Hematopoietic multipotent progenitor cell (in vitro differentiated cells): ENCODE results near the gene ZNF574. TPM values are rescaled to one million over a fixed set of nuclear protein-coding genes. Genes with fewer than 3 reads are reported as not detected.

Experiments
- DNase-seq, 3 donors: peaks; one replicate each; pipeline ENCODE4 v3.0.0-alpha.2; 2011 to 2015; ENCODE audit warnings: low read depth in 2 of 3, low spot score in 2 of 3
- total RNA-seq: library from RNA; depleted of rRNA; stranded (reverse); fragments of >200 nt; gene quantifications from one replicate; pipeline ENCODE4 v1.2.3, GENCODE V29; 2012

ZNF574 gene
- total RNA-seq, 1 donor = 67.6 TPM

DNA sequence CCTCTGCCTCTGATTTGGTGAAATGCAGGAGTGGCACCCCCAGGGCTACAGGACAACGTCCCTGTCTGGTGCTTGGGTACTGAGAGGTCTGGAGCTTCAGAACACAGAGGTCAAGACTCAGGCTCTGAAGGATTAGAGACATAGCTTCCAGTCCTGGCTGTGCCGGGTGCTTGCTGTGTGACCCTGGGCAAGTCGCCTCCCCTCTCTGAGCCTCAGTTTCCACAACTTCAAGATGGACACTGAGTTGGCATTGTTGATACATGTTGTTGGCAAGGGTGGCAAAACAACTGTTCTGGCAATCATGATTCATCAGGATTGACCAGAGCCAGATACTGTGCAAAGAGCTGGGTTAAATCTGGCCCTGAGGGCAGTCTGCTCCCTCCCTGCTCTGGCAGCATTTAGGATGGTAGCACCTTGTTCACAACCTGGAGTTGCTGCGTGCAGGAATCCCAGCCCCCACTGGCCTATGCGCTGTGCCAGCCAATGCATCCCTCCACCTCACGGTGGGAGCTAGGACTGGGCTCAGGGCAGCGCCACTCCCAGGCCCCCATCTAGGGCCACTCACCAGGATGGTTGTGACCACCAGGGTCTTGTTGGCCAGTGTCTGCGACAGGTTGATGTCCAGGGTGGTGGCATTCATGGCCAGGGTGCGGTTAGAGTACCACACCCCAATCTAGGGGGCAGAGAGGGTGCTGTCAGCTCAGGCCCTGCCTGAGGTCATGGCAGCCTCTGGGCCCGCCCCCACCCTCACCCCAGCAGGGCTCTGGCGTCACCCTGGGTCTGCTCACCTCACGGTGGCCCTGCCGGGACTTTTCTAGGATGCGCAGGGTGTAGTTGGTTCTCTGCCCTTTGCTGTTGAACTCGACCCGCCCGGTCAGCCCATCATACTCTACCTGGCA, 22.7 kb upstream of the ZNF574 start:
- no peak for DNase-seq

DNA sequence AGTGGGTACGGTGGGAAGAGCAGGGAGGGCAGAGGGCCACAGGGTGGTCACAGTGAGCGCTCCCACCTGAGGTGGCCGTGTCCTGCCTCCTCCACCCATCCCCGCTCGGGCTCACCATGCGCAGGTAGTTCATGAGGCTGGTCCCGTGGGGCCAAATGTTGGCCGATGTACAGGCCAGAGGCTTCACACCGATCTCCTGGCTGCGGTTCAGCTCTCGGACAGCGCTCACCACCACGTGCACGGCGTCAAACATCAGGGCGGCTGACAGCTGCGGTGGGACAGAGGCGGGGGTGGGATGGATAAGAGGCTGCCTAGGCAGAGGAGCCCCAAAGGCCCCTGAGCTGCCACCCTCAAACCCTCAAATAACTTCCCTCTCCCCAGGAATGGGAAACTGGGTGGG, 21.8 kb upstream of the ZNF574 start:
- DNase-seq = no peak

DNA sequence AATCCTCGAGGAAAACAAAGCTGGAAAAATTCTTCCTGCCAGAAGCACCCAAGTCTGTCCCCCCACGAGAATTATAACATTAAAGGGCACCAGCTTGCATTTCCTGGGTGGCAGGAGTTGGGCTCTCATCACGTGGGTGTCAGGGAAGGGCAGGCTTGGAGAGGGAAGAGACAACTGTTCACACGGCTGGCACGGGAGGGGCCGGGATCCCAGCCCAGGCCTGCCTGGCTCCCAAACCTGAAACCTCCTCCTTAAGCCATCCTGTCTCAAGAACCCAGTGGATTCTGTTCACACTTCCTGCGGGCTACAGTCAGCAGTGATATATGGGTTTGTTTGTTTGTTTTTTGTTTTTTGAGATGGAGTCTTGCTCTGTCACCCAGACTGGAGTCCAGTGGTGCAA, 18.1 kb upstream of the ZNF574 start:
- DNase-seq = no peak

DNA sequence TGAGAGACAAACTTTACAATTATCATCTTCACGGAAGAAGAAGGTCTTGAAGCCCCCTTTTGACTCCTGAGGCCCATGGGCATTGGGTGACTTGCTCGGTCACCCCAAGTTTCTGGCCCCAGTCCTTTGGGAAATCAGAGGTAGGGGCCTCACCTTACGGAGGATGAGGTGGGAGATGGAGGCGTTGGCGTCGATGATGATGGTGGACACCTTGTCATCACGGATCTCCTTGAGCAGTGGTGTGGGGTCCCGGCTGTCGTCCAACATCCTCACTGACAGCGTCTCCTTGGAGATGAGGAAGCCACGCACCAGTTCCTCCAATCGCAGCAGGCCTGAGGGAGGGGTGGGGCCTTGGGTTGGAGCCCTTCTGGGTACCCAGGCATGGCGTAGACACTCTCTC, 16.8 kb upstream of the ZNF574 start:
- DNase-seq = no peak

DNA sequence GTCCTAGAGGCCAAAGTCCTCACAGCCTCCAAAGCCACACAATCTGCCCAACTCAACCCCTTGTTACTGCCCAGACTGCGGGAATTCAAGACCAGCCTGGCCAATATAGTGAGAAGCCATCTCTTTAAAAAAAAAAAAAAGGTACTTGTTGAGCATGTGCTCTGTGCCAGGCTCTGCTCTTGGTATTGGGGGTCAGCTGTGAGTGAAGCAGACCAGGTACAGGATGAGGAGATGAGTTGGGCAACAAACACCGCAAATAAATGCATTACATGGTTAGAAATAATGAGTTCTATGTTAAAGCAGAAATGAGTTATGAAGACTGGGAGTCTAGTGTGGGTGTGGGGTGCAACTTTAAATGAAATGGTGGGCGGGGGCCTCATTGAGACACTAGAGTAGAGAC, 15.8 kb upstream of the ZNF574 start:
- DNase-seq = no peak

DNA sequence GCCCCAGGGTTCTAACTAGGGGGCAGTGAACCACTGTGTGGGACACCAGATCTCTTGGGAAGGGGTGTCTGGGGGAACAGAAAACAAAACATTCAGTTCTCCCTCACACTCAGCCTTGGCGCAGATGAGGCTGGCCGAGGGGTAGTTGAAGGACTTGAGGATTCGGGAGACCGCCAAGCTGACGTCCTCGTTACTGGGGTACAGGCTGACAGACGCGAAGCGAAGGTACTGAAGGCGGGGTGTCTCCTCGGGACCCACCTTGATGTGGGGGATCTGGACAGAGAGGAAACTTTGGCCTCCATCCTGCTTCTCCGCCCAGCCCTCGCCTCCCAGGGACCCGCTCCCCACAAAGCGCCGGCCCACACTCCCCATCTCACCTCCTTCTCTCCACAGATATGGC, 13.6 kb upstream of the ZNF574 start:
- DNase-seq = no peak

DNA sequence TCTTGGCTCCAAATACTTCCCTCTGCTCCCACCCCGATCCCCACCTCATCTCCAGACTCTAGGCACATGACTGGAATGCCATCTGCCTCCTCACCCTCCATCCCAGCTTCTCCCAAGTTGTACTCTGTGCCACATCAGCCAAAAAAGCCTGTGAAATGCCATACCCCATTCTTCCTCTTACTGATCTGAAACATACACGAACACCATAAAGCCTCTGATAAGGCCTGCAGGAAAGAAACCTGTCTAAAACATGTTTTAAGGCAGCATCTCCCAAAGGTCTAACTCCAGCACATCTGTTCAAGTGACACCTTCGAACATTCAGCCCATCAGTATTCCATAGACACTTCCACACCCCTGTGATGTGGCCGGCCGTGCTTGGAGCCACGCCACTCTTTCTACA, 11.5 kb upstream of the ZNF574 start:
- no peak for DNase-seq

DNA sequence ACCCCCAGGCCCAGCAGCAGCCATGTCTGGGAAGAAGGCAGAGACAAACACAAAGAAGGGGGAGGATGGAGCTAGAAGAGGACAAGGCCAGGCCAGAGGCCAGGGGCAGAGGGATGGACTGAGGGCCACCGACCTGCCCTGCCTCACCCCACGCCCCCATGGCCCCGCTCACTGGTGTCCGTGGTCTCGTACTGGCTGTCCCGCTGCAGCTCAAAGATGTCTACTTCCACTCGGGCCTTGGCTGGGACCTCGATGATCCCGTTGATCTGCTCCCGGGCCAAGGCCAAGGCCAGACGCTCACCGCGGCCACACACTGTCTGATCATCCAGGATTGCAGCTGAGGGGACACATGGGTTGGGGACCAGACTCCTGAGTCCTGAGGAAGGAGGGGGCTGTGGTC, 10.9 kb upstream of the ZNF574 start:
- DNase-seq = no peak

DNA sequence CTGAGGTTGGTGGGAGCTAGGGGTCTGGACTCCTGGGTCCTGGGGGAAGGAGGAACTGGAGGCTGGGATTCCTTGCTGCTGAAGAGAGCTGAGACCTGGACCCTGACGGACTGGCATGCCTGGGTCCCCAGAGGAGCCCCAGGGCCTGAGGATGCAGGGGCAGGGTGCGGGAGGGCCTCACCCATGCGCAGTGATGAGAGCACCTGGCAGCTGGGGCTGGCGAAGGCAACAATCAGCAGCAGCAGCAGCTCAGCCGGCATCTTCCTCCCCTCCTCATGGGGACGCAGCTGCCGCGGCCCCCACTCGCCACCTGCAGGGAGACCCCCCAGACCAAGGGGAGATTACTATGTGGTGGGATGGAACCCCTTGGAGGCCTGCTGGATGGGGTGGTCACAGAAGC, 10.5 kb upstream of the ZNF574 start:
- DNase-seq = no peak

DNA sequence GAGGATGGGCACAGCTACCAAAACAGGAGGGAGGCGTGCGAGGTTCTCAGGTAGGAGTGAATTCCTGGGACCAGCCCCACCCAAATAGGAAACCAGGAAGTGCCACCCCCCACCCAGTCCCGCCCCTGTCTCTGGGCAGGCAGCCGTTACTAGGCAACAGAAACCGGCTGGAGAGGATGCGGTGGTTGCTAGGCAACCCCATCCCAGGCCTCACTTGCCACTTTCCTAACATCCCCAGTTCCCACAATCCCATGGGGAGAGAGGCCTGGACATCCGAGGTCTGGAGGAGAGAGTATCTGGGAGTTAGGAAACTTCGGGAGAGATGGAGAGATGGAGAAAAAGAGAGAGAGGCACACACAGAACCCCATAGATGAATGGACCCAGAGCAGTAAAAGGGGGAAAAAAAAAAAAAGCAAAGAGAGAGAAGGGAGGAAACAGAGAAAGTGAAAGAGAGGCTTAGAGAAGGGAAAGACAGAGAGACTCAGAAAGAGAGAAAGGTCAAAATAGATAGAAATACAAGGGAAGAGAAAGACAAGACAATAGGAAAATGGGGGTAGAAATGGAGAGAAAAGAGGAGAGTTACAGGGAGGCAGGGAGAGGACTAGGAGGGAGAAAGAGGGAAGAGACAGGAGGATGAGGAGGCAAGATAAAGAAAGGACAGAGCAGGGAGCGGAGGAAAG, 9.8 kb upstream of the ZNF574 start:
- peak in 1 of 3 donors; percentile 48 for DNase-seq

DNA sequence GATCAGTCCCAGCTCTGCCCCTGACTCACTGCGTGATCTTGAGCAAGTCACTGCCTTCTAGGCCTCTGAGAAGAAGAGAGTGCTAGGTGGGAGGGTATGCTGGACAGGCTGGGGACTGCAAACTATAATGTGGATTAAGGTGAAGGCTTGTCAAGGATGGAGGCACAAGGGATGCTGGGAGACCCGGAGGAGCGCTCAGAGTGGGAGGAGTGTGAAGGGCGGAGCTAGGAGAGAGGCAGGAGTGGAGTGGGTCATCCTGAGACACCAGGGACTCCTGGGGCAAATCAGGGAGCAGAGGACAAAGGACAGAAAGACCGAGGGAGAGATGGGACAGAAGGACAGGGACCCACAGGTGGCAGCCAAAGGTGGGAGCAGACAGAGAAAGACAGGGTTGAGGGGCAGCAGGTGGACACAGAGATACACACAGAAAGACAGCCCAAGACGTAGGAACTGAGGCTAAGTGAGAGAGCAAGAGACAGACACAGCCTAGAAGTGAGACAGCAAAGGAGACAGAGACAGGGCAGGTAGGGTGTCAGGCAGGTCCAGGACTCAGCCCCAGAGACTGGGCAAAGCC, 8.6 kb upstream of the ZNF574 start:
- no peak for DNase-seq

DNA sequence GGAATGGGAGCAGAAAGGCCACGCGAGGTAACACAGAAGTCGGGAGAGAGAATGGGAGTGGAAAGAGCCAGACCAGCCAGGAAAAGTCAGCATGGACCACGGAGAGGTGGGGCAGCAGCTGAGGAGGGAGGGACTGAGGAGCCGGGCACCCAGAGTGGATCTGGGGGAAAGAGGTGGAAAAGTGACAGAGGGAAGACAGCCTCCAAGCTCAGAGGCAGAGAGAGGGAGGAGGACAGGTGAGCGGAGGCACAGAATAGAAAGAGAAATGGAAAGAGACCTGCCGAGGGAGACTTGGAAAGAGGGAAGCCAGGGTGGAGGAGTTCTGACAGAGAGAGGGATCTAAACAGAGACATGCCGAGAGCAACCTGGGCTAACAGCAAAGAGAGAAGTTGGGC, 7.6 kb upstream of the ZNF574 start:
- DNase-seq = no peak

DNA sequence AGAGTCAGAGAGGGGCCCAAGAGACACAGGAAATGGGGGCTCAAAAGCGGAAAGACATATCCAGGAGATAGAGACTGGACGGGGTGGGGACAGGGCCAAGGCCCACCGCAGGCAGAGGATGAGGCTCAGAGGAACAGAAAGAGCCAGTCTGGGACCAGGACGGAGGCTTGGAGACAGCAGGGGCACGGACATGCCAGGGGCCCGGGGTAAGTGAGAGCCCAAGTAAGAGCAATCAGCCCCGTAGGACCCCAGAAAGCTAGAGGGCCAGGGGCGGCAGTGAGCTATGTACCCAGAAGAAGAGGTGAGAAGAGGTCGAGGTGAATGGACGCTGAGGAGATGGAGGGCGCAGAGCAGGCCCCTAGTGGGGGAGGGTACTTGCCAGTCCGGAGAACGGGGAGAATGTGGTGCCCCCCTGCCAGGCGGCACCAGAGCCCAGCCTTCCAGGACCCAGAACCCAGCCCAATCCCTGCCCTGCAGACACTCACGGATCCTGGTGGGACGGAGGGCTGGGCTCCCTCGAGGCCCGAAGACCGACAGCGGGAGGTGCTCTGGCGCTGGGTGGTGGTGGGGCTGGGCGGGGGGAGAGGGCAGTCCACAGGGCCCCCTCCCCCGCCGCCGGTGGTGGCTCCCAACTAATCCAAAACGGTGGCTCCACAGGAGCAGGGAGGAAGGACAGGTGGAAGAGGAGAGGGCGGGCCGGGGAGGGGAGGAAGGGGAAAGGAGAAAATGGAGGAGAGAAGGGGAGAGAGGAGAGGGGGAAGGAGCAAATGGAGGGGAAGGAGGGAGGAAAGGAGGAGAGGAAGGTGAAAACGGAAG, 7.0 kb upstream of the ZNF574 start:
- DNase-seq = peak in 1 of 3 donors; percentile 18

DNA sequence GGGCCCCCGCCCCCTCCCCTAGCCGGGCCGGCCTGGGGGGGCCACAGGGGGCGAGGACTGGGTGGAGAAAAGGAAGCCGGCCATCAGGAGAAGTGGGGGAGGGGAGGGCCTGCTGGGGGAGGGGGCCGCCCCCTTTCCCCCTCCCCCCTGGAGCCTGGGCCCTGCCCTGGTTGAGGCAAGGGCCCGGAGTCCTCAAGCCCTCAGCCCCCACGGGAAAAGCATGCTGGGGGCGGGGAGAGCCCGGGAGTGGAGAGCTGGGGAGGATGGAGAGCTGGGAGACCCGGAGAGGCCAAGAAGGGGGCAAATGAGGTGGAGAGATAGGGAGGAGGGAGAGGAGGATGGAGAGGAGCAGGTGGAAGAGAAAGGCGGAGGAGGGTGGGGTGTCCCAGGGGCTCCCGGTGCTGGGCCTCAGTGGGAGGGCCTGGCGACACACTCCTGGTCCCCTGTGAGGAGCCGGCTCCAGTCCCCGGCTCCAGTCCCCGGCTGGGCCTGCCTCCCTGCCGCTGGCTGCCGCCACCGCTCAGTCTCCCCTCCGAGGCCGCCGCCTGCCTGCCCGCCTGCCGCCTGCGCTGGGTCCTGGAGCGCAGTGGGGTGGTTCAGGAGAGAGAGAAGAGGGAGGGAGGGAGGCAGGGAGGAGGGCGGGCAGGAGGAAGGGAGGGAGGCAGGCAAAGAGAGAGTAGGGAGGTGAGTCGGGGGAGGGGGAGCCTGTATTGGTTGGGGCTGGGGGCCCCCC, 6.2 kb upstream of the ZNF574 start, which contains the start of gene GRIK5:
GRIK5 (minus strand) TSS at position 588 of the 733 bp plus-strand sequence. CDS start 4,436 bp downstream, outside the sequence.
- peak in 1 of 3 donors; percentile 34 for DNase-seq

DNA sequence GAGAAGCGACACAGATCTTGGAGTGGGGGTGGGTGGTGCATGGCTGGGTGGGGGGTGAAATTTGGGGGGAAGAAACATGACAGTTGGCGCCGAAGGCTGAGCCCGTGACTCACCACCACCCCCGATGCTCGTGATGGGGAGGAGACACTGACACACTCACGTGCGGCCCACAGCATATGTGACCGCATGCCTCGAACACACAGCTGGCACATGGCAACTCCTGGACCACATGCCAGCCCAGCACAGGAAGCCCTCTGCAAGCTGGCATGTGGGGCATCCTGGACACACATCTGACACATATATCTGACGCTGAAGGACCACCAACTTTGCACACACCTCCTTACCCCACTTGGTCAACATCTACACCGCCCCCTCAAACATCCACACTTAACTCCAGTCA, 4.7 kb upstream of the ZNF574 start:
- no peak for DNase-seq

DNA sequence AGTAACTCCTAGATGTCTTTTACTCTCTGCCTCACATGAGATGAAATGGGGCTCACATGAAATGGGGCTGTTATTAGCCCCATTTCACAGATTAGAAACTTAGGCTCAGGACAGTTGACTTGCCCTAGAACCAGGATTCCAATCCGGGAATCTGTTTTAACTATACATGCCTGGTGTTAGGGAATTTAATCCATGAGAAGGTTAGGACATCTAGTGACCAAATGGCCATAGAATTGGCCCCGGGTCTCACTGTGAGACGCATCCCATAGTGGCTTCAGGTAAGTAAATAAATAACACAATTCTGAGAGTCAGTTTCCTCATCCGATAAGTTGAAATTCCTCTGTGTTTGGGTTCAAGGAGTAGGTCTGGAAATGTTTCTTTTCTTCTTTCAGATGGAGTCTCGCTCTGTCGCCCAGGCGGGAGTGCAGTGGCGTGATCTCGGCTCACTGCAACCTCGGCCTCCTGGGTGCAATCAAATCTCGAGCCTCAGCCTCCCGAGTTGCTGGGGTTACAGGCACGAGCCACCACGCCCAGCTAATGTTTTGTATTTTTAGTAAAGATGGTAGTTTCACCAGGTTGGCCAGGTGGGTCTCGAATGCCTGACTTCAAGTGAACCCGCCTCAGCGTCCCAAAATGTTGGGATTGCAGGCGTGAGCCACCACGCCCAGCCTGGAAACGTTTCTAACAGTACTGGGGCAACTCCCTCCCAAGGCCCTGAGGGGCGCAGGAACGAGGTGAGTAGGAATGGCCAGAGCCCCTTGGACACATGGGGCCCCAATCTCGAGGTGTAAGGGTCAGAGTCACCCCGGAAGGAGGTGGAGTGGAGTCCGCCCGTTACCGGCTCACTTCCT, 1.2 kb upstream of the ZNF574 start:
- no peak for DNase-seq

DNA sequence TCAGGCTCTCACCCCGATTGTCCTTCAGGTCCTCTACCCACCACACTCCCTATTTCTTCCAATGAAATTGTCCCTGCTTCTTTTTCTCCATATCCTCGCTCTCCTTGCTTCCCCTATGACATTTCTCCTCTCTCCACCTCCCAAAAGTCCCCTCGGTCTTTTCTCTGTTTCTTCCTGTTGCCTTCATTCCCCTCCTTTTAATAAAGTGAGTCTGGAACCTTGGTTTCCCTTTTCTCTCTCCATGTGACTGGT, 676 bp upstream of the ZNF574 start:
- no peak for DNase-seq

DNA sequence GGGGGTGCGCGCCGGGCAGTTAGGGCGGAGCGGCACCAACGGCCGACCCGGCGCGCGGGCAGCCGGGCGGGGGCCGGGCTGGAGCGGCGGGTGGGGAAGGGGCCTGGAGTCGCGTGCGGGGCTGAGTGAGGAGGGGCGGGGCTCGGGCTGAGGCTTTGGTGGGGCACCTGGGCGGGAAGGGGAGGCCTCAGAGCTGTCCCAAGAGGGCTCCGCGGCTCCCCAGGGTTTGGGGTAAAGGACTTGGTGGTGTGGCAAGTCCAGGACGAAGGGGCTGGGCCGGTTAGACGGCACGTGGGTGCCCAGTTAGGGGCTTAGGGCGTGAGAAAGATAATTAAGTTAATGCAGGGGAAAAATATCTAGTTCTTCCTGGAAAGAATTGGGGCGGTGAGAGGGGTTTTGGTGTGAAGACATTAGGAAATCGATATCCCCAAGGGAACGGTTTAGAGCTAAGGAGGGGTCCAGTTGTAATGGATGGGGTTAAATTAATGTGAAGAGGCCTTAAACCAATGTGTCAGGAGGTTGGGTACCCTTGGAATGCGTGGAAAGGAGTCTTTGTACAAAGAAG, 496 bp downstream of the ZNF574 start:
- DNase-seq = peak in 1 of 3 donors; percentile 17

DNA sequence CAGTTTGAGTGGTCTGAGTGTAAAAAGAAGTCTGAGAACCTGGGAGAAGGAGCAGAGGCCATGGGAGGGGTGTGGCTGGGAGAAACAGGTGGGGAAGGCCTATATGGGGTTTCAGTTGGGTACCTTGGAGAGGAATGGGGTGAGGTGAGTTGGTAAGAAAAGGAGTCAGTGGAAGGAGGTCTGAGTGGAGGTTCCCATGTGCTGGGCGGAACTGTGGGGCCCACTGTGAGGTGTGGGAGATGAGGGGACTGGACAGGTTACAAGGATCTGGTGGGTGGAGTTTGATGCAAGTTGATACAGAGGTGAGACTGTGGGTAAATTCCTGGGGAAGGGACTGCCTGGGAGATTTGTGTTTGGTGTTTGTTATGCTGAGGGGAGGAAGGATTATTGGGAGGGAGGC, 2.1 kb downstream of the ZNF574 start:
- no peak for DNase-seq
